H54 (cell line): ENCODE measurements around the gene PLAC1.

Source experiments
- DNase-seq: peaks from one replicate; pipeline ENCODE4 v3.0.0; 2011; ENCODE audit warnings: low spot score, mixed read lengths; ENCODE audit not compliant: insufficient read length
- FAIRE-seq: peaks from 3 replicates; lab custom pipeline; 2011; peaks lifted over from hg19 to GRCh38; lab: Jason Lieb, UNC
- POLR2A ChIP-seq: IDR thresholded peaks from 2 replicates; pipeline ENCODE4 v1.6.1; 2011; ENCODE audit warnings: low read depth, mild to moderate bottlenecking, low read length

PLAC1 gene

GRCh38 chrX:134683351-134684005, 25.2 kb upstream of the PLAC1 start:
- DNase-seq = no peak
- FAIRE-seq = no peak
- TF ChIP-seq POLR2A = no peak

- no peak for TF ChIP-seq POLR2A
- no peak for DNase-seq
- FAIRE-seq = no peak
Observed at GRCh38 chrX:134682081-134682480, 23.8 kb upstream of the PLAC1 start.

- FAIRE-seq = no peak
- DNase-seq = no peak
Observed at GRCh38 chrX:134679644-134680043, 21.4 kb upstream of the PLAC1 start.

GRCh38 chrX:134679221-134679620, 20.9 kb upstream of the PLAC1 start:
- no peak for FAIRE-seq
- DNase-seq = no peak
- no peak for TF ChIP-seq POLR2A

More at GRCh38 chrX:134679644-134680043, 21.4 kb upstream of the PLAC1 start:
- TF ChIP-seq POLR2A = no peak

- TF ChIP-seq POLR2A = no peak
- no peak for FAIRE-seq
- no peak for DNase-seq
Observed at GRCh38 chrX:134677332-134677731, 19.1 kb upstream of the PLAC1 start.

- TF ChIP-seq POLR2A = no peak
- DNase-seq (peak; percentile 18), FAIRE-seq (peak; percentile 41)
Observed at GRCh38 chrX:134676436-134676835, 18.2 kb upstream of the PLAC1 start.

- no peak for TF ChIP-seq POLR2A
- no peak for DNase-seq
- no peak for FAIRE-seq
Observed at GRCh38 chrX:134673123-134673522, 14.9 kb upstream of the PLAC1 start.

- TF ChIP-seq POLR2A = no peak
- DNase-seq (no peak), FAIRE-seq (no peak)
Observed at GRCh38 chrX:134672101-134672500, 13.8 kb upstream of the PLAC1 start.

- DNase-seq = no peak
- TF ChIP-seq POLR2A = no peak
- FAIRE-seq = no peak
Observed at GRCh38 chrX:134671294-134671693, 13.0 kb upstream of the PLAC1 start.

- TF ChIP-seq POLR2A = no peak
- FAIRE-seq (peak; percentile 86), DNase-seq (peak; percentile 42)
Observed at GRCh38 chrX:134670134-134670924, 12.1 kb upstream of the PLAC1 start.

GRCh38 chrX:134669378-134670098, 11.3 kb upstream of the PLAC1 start:
- DNase-seq = peak; percentile 73
- 0 out of 2 replicates have a peak, but pooled peaks have one; percentile 19 for TF ChIP-seq POLR2A
- FAIRE-seq = no peak

GRCh38 chrX:134664202-134664601, 5.9 kb upstream of the PLAC1 start:
- FAIRE-seq (no peak), DNase-seq (no peak)
- TF ChIP-seq POLR2A = no peak

- TF ChIP-seq POLR2A = no peak
- FAIRE-seq (no peak), DNase-seq (no peak)
Observed at GRCh38 chrX:134661295-134661694, 3.0 kb upstream of the PLAC1 start.

- DNase-seq (no peak), FAIRE-seq (no peak)
- TF ChIP-seq POLR2A = no peak
Observed at GRCh38 chrX:134660627-134661026, 2.4 kb upstream of the PLAC1 start.
